GM18502 (cell line): ENCODE measurements around the gene GINS1.
A peak's percentile ranks its signal among the peaks of the same experiment; 100 is the strongest.
"Not testable (repeated sequence)": the region's sequence is repeated elsewhere in the genome, so short reads cannot be mapped to it uniquely, and the experiment has no call there.

Experiments
- ATAC-seq: cut with Tn5 transposase; IDR thresholded peaks from one replicate; pipeline ENCODE4 v1.9.1; 2021; ENCODE audit warnings: mild to moderate bottlenecking; ENCODE audit not compliant: unreplicated experiment, poor library complexity

GINS1 gene

GRCh38 chr20:25389401-25389857 lies 18.0 kb upstream of the GINS1 start:
- no peak for ATAC-seq

- peak; percentile 37 for ATAC-seq
Measured at GRCh38 chr20:25389858-25390537, 17.5 kb upstream of the GINS1 start.

DNA sequence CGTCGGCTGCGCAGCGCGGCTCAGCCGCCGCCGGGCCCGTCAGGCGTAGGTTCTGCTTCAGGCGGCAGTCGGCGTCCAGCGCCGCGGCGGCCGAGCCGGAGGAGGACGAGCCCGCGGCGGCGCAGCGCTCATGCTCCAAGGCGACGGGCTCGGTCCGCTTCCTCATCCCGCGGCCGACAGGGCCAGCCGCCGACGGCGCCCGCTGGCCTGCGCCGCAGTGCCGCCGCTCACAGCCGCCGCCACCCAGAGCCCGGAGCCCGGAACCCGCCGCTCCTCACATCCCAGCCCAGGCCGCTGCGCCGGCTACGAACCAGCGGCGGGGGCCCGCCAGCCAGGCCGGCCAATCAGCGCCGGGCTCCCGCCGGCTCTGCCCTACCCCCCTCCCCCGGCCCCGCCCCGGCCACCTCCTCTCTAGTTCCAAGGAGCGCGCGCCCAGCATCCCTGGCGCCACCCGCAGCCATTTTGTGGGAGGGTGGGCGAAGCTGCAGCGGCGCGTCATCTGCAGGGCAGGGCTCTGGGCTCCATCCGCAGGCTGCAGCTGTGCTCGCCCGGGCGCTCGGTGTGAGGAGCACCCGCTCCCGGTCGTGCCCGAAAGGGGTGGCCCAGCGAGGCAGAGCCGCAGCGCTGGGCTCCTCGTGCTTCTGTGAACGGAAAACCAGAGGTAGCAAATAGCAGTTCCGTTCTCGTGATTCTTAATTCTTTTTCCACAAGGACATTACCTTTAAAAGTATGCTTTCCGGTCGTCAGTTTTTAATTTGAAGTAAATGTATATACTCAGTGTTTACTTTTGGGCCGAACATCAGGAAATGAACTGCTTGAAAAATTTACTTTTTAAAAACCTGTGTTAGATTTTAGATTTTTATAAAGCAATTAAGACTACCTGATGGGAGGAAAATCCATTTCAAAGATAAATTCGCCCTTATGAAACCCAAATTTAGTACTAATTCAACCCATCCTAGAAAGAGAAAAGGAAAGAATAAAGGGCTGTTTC lies 16.6 kb upstream of the GINS1 start, which contains the start of gene ABHD12:
TSS of gene ABHD12 (minus strand) at position 298 of the 991 bp plus-strand sequence. CDS start at position 166, 132 bp downstream.
- ATAC-seq = peak; percentile 92

DNA sequence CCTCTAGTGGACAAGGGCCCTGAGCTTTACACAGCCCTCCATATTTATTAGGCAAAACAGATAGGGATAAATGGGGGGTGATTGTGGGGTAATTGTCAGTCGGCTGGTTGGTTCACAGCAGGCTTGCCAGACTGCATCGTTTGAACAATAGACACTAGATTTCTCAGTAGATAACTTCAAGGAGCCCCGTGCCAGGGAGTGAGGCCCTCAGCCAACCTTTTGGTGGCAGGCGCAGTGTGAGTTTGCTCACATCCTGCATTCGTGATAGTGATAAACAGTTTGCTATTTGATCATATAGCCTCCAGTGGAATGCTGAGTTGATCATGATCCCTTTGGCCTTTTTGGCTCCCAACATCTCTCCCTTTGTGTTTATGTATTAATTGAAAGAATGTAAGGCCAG lies 13.2 kb upstream of the GINS1 start:
- no peak for ATAC-seq

DNA sequence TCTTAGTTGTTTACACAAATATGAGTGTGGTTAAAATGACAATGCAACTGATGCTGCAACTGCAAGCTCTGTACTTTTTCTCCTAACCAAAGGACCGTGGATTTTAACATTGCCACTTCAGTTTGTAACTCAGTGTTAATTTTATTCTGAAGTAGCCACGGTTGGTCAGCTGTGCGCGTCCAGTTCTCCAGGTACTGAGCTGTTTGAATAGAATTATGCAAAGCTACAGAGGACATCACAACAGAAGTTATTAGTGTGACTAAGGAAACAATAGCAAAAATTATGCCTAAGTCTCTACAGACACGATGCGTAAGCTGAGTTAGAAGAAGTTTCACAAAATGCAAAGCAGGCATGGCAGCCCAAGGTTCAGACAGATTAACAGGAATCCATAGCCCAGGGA lies 12.5 kb upstream of the GINS1 start:
- ATAC-seq = no peak

GRCh38 chr20:25397096-25397495 lies 10.4 kb upstream of the GINS1 start:
- no peak for ATAC-seq

DNA sequence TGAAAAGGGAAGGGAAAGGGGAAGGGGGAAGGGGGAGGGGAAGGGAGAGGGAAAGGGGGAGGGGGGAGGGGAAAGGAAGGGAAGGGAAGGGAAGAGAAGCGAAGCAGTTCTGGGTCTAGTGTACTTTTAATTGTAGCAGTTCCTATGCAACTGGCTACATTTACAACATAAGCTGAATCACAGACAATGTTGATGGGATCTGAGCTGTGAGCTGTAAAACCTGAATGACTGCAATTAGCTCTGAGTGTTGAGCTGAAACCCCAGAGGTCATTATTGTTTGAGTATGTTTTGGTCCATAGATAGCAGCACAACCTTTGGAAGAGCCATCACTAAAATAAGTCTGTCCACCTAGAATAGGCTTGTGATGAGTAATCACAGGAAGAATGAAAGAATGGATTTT lies 9.7 kb upstream of the GINS1 start:
- no peak for ATAC-seq

- no peak for ATAC-seq
Measured at GRCh38 chr20:25398376-25399036, 9.0 kb upstream of the GINS1 start.

DNA sequence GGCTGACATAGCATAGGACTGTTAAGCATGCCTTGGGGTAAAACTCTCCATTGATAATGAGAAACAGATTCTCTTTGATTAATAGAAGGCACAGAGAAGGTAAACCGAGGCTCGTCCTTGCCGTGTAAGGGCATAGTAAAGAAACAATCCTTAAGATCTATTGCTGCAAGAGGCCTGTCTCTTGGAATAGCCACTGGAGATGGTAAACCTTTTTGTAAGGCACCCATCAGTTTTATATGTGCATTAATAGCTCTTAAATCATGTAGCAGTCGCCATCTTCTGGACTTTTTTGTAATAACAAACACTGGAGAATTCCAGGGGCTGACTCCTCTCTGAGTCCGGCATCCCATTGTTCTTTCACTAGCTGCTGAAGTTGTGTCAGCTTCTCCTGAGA lies 8.4 kb upstream of the GINS1 start:
- ATAC-seq = peak; percentile 75

DNA sequence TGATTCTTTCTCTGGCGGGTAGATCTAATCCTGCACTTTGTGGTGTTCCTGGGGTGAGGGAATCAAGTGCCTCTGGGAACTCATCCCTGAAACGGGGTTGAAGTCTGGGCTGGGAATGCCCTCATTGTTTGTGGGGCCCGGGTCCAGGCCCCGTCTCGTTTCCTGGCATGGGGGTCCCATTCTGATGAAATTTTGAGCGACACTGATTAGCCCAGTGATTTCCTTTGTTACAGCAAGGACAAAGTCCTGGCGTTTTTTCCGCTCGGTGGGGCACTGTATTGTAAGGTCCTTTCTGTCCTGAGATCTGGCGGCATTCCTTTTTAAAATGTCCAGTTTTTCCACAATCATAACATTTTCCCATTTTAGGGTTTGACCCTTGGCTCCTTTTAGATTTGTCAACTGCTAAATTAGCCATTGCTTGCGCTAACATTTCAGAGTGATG lies 7.2 kb upstream of the GINS1 start:
- ATAC-seq = not testable (repeated sequence)

DNA sequence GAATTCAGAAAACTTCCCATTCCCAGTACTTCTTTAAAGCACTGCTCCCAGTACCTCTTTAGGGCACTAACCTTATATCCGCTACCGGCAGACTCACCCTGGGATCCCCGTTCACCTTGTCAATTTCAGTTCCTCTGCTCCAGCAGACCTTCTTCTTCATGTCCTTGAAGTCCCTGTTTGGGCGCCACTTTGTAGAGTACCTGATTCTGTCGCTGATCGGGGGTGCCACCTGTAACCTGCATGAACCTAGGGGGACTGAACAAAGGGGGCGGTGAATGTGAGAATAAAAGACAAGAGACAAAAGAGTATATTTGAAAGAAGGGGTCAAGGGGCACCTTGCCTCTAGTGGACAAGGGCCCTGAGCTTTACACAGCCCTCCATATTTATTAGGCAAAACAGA lies 4.9 kb upstream of the GINS1 start:
- no peak for ATAC-seq

DNA sequence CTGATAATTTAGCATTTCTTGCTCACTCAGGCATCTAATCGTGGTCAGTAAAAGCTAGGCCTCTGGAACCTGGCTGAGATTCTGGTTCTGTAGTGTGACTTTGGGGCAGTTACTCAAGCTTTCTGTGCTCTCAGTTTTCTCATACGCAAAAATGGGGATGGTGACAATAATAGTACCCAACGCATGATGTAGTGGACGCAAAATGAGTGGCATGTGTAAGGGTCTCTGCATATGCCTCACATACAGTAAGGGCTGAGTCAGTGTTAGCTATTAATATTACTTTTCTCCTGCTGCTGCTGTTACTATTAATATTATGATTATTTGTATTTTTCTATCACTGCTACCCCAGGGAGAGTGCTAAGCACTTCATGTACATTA lies 686 bp downstream of the GINS1 start:
- ATAC-seq = no peak

GRCh38 chr20:25408890-25409289 lies 1.4 kb downstream of the GINS1 start:
- ATAC-seq = no peak

GRCh38 chr20:25418776-25419175 lies 11.3 kb downstream of the GINS1 start:
- no peak for ATAC-seq

GRCh38 chr20:25421102-25421501 lies 13.6 kb downstream of the GINS1 start:
- no peak for ATAC-seq

DNA sequence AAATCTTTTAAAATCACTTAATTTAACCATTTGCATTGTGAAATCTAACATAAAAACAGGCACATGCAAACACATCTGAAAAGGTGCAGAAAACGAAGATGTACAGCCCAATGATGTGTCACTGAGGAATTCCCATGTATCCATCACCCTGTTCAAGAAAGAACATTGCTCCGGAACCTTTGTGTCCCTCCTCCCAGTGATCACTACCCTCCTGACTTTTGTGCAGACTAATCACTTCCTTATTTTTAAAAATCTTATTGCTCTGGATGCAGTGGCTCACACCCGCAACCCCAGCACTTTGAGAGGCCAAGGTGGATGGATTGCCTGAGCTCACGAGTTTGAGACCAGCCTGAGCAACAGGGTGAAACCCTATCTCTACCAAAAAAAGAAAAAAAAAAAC lies 14.6 kb downstream of the GINS1 start:
- ATAC-seq = no peak

GRCh38 chr20:25424536-25424935 lies 17.1 kb downstream of the GINS1 start:
- no peak for ATAC-seq

- no peak for ATAC-seq
Measured at GRCh38 chr20:25437153-25437581, 29.7 kb downstream of the GINS1 start.

DNA sequence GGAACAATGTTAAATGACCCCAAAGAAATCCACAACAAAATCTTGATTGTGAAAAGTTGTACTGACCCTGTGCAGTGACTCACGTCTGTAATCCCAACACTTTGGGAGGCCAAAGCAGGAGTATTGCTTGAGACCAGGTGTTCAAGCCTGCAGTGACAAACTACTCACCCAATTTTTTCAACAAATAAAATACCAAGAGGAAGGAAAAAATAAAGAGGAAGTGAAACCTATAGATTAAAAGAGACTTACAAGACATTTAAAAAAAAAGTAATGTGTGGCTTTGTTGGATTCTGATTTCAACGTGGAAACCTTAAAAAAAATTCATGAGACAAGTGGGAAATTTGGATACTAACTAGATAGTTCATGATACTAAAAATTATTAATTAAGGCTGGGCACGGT lies 31.9 kb downstream of the GINS1 start:
- ATAC-seq = peak; percentile 73

- ATAC-seq = no peak
Measured at GRCh38 chr20:25444556-25444955, 37.1 kb downstream of the GINS1 start.

- ATAC-seq = no peak
Measured at GRCh38 chr20:25447671-25448070, 40.2 kb downstream of the GINS1 start.
